Fibroblast of lung (primary cell): ENCODE results near the gene CYSTM1. TPM values are rescaled to one million over a fixed set of nuclear protein-coding genes. Genes with fewer than 3 reads are reported as not detected.

Experiments
- DNase-seq, 2 donors: peaks; one replicate each; pipeline versions ENCODE4 v3.0.0 to v3.0.0-alpha.2; 2010; ENCODE audit warnings: low read depth in 2 of 2
- H2AFZ ChIP-seq: 2 replicates; pipeline ENCODE4 v1.5.1; 2012; ENCODE audit warnings: low read length, control low read depth, inconsistent platforms
- H3K27ac ChIP-seq: 2 replicates; pipeline ENCODE4 v1.5.1; 2011; ENCODE audit warnings: low read length, control low read depth; ENCODE audit not compliant: insufficient read depth
- H3K27me3 ChIP-seq: 2 replicates; pipeline ENCODE4 v1.5.1; 2011; ENCODE audit warnings: mild to moderate bottlenecking, low read length; ENCODE audit not compliant: control insufficient read depth, insufficient read depth
- H3K36me3 ChIP-seq: 2 replicates; pipeline ENCODE4 v1.5.1; 2011; ENCODE audit warnings: low read length; ENCODE audit not compliant: control insufficient read depth, insufficient read depth
- H3K4me1 ChIP-seq: 2 replicates; pipeline ENCODE4 v1.5.1; 2011; ENCODE audit warnings: low read length; ENCODE audit not compliant: control insufficient read depth, insufficient read depth; ENCODE audit errors: extremely low read depth
- H3K4me2 ChIP-seq: 2 replicates; pipeline ENCODE4 v1.5.1; 2011; ENCODE audit warnings: low read length, control low read depth; ENCODE audit not compliant: insufficient read depth; ENCODE audit errors: extremely low read depth
- H3K4me3 ChIP-seq, 4 experiments: fragments of 200-600 bp in 1 of 4; sonication (generic) in 1 of 4; replicated peaks in 1 of 4; 2 replicates each; pipeline ENCODE4 v1.5.1; 2011 to 2016; ENCODE audit warnings: low read length in 4 of 4, low read depth in 3 of 4, mild to moderate bottlenecking in 3 of 4, control low read depth in 2 of 4, inconsistent platforms in 1 of 4, mixed read lengths in 1 of 4; ENCODE audit not compliant: insufficient read depth in 1 of 4; ENCODE audit errors: control extremely low read depth in 1 of 4
- H3K79me2 ChIP-seq: 2 replicates; pipeline ENCODE4 v1.5.1; 2012; ENCODE audit warnings: mild to moderate bottlenecking, low read length, inconsistent platforms; ENCODE audit not compliant: control insufficient read depth, insufficient read depth
- H3K9ac ChIP-seq: 2 replicates; pipeline ENCODE4 v1.5.1; 2011; ENCODE audit warnings: mild to moderate bottlenecking, low read length, control low read depth; ENCODE audit not compliant: insufficient read depth
- H3K9me3 ChIP-seq: 2 replicates; pipeline ENCODE4 v1.5.1; 2012; ENCODE audit warnings: low read depth, low read length; ENCODE audit not compliant: control insufficient read depth, insufficient read depth
- H4K20me1 ChIP-seq: 2 replicates; pipeline ENCODE4 v1.5.1; 2011; ENCODE audit warnings: low read length; ENCODE audit not compliant: control insufficient read depth, insufficient read depth; ENCODE audit errors: extremely low read depth
- EZH2 ChIP-seq: IDR thresholded peaks from 2 replicates; pipeline ENCODE4 v1.5.1; 2012; ENCODE audit warnings: low read length, control low read depth, mild to moderate bottlenecking; ENCODE audit errors: missing control alignments
- polyA plus RNA-seq, 2 donors: library from polyadenylated mRNA; depleted of rRNA in 1 of 2; stranded (reverse) in 1 of 2; unstranded in 1 of 2; fragments of >200 nt; gene quantifications; 2 replicates each; pipeline ENCODE4 v1.2.1, GENCODE V29; 2011 to 2012; ENCODE audit warnings: missing spikeins in 1 of 2
- total RNA-seq: library from RNA; depleted of rRNA; stranded (reverse); fragments of >200 nt; gene quantifications from 2 replicates; pipeline ENCODE4 v1.2.1, GENCODE V29; 2014
- TF ChIP-seq, protein P1 (sequence below), 2 donors: IDR thresholded peaks in 1 of 2; conservative IDR thresholded peaks in 1 of 2; 1 replicate in 1 of 2; 2 replicates in 1 of 2; pipeline ENCODE4 v1.5.1; 2011 to 2012; ENCODE audit warnings: low read length in 2 of 2, control low read depth in 1 of 2, inconsistent platforms in 1 of 2, low read depth in 1 of 2, mild to moderate bottlenecking in 1 of 2

CYSTM1 gene
- total and polyA plus RNA-seq, 2 donors (not counting 1 experiment from before 2014, with no cell fraction given), result 24.3 to 35.8 TPM

DNA sequence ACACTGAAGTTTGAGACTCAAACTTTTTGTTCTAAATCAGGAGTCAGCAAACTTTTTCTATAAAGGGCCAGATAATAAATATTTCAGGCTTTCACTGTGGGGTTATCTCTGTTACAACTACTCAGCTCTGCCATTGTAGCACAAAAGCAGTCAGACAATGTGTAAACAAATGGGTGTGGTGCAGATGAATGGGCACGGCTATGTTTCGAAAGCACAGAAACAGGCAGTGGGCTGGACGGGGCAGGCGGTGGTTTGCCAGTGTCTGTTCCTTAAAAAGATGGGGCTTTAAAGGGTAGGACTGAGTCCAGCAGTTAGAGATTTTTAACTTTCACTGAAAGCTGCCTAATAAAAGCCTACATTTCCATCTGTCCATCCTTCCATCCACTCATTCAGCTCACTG is 79.0 kb downstream of the CYSTM1 start:
- Histone ChIP-seq H3K27ac (no peak overlapping the region), H3K4me2 (peak overlapping the region; percentile 54), H3K9ac (no peak overlapping the region), H3K4me1 (peaks cover 26% of the 10 kb centered on the region), H3K36me3 (no peaks in the 10 kb centered on the region), H3K9me3 (no peaks in the 10 kb centered on the region), H3K79me2 (peaks cover 22% of the 10 kb centered on the region), H3K27me3 (no peaks in the 10 kb centered on the region), H3K4me3 (no peak overlapping the region), H4K20me1 (no peaks in the 10 kb centered on the region), H2AFZ (no peak overlapping the region)
- DNase-seq, result peak in 1 of 2 donors; percentile 35
- TF ChIP-seq, protein P1, sequence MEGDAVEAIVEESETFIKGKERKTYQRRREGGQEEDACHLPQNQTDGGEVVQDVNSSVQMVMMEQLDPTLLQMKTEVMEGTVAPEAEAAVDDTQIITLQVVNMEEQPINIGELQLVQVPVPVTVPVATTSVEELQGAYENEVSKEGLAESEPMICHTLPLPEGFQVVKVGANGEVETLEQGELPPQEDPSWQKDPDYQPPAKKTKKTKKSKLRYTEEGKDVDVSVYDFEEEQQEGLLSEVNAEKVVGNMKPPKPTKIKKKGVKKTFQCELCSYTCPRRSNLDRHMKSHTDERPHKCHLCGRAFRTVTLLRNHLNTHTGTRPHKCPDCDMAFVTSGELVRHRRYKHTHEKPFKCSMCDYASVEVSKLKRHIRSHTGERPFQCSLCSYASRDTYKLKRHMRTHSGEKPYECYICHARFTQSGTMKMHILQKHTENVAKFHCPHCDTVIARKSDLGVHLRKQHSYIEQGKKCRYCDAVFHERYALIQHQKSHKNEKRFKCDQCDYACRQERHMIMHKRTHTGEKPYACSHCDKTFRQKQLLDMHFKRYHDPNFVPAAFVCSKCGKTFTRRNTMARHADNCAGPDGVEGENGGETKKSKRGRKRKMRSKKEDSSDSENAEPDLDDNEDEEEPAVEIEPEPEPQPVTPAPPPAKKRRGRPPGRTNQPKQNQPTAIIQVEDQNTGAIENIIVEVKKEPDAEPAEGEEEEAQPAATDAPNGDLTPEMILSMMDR (conservative IDR thresholded peaks at IDR 0.05 in 1 of 2, IDR thresholded peaks at IDR 0.05 in 1 of 2; ENCODE audit: low read depth in 1 of 2, low read length in 2 of 2), result no peak
- TF ChIP-seq EZH2, result no peak

DNA sequence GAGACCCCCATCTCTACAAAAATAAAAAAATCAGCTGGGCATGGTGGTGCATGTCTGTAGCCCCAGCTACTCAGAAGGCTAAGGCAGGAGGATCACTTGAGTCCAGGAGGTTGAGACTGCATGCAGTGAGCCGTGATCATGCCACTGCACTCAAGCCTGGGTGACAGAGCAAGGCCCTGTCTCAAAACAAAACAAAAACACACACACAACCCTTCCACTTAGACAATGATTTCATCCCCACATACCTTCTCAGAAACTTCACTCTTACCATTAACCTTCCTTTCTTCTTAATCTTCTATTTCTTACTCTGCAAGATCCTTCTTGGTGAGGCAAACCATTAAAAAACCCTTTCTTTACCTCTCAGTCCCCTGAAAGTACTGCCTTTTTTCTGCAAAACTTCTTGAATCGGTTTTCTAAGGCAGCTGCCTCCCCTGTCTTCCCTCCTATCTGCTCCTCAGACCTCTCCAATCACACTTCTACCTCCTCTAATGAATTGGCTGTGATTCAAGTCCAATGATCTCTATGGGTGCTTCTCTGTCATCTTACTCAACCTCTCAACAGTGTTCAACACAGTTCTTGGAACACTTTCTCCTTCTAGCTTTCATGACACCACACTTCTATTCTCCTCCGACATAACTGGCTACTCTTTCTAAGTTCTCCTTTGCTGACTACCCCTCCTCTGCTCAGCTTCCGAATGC is 80.6 kb downstream of the CYSTM1 start:
- peaks cover 26% of the 10 kb centered on the region for H3K4me1 ChIP-seq
- H3K4me3 ChIP-seq, result no peak overlapping the region
- peaks cover 26% of the 10 kb centered on the region for H3K79me2 ChIP-seq

DNA sequence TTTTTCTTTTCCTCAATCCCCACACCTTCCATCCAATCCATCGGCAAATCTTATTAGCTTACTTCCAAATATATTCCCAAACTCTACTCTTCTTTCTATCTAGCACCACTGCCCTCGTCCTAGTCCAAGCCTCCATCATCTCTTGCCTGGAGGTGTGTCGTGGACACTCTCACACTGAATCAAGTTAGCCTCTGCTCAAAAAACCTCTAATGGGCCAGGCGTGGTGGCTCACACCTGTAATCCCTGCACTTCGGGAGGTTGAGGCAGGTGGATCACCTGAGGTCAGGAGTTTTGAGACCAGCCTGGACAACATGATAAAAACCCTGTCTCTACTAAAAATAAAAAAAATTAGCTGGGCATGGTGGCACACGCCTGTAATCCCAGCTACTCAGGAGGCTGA is 81.7 kb downstream of the CYSTM1 start:
- H3K4me2 ChIP-seq, result no peak overlapping the region
- H3K9me3 ChIP-seq, result no peaks in the 10 kb centered on the region
- H4K20me1 ChIP-seq, result no peaks in the 10 kb centered on the region
- TF ChIP-seq, protein P1 (conservative IDR thresholded peaks at IDR 0.05 in 1 of 2, IDR thresholded peaks at IDR 0.05 in 1 of 2; ENCODE audit: low read depth in 1 of 2, low read length in 2 of 2), result no peak
- no peak for TF ChIP-seq EZH2
- no peak for DNase-seq
- H2AFZ ChIP-seq, result no peak overlapping the region
- no peak overlapping the region for H3K4me3 ChIP-seq
- H3K9ac ChIP-seq, result no peak overlapping the region
- no peaks in the 10 kb centered on the region for H3K27me3 ChIP-seq
- H3K4me1 ChIP-seq, result peaks cover 27% of the 10 kb centered on the region
- peaks cover 26% of the 10 kb centered on the region for H3K79me2 ChIP-seq
- H3K36me3 ChIP-seq, result no peaks in the 10 kb centered on the region
- no peak overlapping the region for H3K27ac ChIP-seq

More for the DNA sequence above, 80.6 kb downstream of the CYSTM1 start:
- Histone ChIP-seq H3K9ac (no peak overlapping the region), H3K27me3 (no peaks in the 10 kb centered on the region), H3K9me3 (no peaks in the 10 kb centered on the region), H3K36me3 (no peaks in the 10 kb centered on the region), H3K27ac (no peak overlapping the region), H3K4me2 (no peak overlapping the region), H2AFZ (no peak overlapping the region), H4K20me1 (no peaks in the 10 kb centered on the region)
- no peak for DNase-seq
- TF ChIP-seq EZH2, result no peak
- TF ChIP-seq, protein P1 (conservative IDR thresholded peaks at IDR 0.05 in 1 of 2, IDR thresholded peaks at IDR 0.05 in 1 of 2; ENCODE audit: low read depth in 1 of 2, low read length in 2 of 2), result no peak
